Measurements from ENCODE around the gene DNASE1L2.

Gene DNASE1L2

DNA sequence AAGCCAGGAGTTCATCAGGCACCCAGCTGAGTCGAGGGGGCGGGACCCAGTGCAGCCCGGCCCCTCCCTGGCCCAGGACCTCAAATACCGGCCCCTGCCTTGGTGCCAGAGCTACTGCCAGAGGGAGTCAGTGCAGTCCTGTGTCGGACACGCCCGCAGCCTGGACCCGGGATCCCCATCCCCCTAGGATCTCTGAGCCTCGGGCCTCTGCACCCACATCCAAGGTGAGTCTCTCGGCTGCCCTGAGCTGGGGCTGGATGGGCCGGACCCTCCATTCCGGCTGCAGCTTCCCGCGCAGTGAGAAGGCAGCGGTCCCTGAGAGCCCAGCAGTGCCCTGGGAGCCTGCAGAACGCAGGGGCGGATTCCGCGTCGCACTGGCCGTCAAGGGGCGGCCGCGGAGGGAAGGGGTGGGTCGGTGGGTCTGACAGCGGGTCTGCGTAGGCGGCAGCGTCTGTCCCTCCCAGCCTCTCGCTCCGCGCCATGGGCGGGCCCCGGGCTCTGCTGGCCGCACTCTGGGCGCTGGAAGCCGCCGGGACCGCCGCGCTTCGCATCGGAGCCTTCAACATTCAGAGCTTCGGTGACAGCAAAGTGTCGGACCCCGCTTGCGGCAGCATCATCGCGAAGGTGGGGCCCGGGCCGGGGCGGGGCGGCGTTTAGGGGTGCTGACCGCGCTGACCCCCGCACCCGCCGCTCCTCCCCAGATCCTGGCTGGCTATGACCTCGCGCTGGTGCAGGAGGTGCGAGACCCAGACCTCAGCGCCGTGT, at the start of gene DNASE1L2 (continued):
- TF ChIP-seq ZNF544 (tag by site-specific recombination; IDR thresholded peaks at IDR 0.05) (no peak), ZNF23 (tag by site-specific recombination; IDR thresholded peaks at IDR 0.05; ENCODE audit: borderline replicate concordance) (no peak), KLF16 (tag by site-specific recombination; IDR thresholded peaks at IDR 0.05) (no peak), SP3 (tag by site-specific recombination; IDR thresholded peaks at IDR 0.05) (peak; percentile 41), MZF1 (tag by site-specific recombination; IDR thresholded peaks at IDR 0.05; ENCODE audit: borderline replicate concordance) (no peak), GLI4 (tag by site-specific recombination; IDR thresholded peaks at IDR 0.05) (no peak), SP2 (tag by site-specific recombination; IDR thresholded peaks at IDR 0.05) (peak; percentile 26), ZNF292 (tag by site-specific recombination; IDR thresholded peaks at IDR 0.05; ENCODE audit: borderline replicate concordance, low read depth) (no peak), KLF9 (tag by site-specific recombination; IDR thresholded peaks at IDR 0.05; ENCODE audit: low read depth) (peak; percentile 71), SP7 (tag by site-specific recombination; IDR thresholded peaks at IDR 0.05) (no peak), ZBTB48 (tag by site-specific recombination; IDR thresholded peaks at IDR 0.05) (peak; percentile 58), ZXDB (tag by site-specific recombination; IDR thresholded peaks at IDR 0.05) (no peak), ZNF155 (tag by site-specific recombination; IDR thresholded peaks at IDR 0.05) (no peak), ZFP41 (tag by site-specific recombination; IDR thresholded peaks at IDR 0.05; ENCODE audit: borderline replicate concordance) (no peak), ZNF473 (tag by site-specific recombination; IDR thresholded peaks at IDR 0.05) (no peak), EGR2 (tag by site-specific recombination; IDR thresholded peaks at IDR 0.05; ENCODE audit: low read depth) (no peak; the same call in 1 of the 2 replicates), ZNF610 (tag by site-specific recombination; IDR thresholded peaks at IDR 0.05; ENCODE audit: borderline replicate concordance) (no peak), YY1 (tag by site-specific recombination; IDR thresholded peaks at IDR 0.05) (no peak), SCRT1 (tag by site-specific recombination; IDR thresholded peaks at IDR 0.05; ENCODE audit: borderline replicate concordance) (no peak)
- TF ChIP-seq, protein P1, sequence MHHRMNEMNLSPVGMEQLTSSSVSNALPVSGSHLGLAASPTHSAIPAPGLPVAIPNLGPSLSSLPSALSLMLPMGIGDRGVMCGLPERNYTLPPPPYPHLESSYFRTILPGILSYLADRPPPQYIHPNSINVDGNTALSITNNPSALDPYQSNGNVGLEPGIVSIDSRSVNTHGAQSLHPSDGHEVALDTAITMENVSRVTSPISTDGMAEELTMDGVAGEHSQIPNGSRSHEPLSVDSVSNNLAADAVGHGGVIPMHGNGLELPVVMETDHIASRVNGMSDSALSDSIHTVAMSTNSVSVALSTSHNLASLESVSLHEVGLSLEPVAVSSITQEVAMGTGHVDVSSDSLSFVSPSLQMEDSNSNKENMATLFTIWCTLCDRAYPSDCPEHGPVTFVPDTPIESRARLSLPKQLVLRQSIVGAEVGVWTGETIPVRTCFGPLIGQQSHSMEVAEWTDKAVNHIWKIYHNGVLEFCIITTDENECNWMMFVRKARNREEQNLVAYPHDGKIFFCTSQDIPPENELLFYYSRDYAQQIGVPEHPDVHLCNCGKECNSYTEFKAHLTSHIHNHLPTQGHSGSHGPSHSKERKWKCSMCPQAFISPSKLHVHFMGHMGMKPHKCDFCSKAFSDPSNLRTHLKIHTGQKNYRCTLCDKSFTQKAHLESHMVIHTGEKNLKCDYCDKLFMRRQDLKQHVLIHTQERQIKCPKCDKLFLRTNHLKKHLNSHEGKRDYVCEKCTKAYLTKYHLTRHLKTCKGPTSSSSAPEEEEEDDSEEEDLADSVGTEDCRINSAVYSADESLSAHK (tag by site-specific recombination; IDR thresholded peaks at IDR 0.05), result no peak
- TF ChIP-seq, protein P2, sequence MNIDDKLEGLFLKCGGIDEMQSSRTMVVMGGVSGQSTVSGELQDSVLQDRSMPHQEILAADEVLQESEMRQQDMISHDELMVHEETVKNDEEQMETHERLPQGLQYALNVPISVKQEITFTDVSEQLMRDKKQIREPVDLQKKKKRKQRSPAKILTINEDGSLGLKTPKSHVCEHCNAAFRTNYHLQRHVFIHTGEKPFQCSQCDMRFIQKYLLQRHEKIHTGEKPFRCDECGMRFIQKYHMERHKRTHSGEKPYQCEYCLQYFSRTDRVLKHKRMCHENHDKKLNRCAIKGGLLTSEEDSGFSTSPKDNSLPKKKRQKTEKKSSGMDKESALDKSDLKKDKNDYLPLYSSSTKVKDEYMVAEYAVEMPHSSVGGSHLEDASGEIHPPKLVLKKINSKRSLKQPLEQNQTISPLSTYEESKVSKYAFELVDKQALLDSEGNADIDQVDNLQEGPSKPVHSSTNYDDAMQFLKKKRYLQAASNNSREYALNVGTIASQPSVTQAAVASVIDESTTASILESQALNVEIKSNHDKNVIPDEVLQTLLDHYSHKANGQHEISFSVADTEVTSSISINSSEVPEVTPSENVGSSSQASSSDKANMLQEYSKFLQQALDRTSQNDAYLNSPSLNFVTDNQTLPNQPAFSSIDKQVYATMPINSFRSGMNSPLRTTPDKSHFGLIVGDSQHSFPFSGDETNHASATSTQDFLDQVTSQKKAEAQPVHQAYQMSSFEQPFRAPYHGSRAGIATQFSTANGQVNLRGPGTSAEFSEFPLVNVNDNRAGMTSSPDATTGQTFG (tag by site-specific recombination; IDR thresholded peaks at IDR 0.05; ENCODE audit: borderline replicate concordance), result no peak
- TF ChIP-seq, protein P3, sequence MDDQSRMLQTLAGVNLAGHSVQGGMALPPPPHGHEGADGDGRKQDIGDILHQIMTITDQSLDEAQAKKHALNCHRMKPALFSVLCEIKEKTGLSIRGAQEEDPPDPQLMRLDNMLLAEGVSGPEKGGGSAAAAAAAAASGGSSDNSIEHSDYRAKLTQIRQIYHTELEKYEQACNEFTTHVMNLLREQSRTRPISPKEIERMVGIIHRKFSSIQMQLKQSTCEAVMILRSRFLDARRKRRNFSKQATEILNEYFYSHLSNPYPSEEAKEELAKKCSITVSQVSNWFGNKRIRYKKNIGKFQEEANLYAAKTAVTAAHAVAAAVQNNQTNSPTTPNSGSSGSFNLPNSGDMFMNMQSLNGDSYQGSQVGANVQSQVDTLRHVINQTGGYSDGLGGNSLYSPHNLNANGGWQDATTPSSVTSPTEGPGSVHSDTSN (CRISPR knock-in tag; IDR thresholded peaks at IDR 0.05), result no peak
- TF ChIP-seq, protein P4, sequence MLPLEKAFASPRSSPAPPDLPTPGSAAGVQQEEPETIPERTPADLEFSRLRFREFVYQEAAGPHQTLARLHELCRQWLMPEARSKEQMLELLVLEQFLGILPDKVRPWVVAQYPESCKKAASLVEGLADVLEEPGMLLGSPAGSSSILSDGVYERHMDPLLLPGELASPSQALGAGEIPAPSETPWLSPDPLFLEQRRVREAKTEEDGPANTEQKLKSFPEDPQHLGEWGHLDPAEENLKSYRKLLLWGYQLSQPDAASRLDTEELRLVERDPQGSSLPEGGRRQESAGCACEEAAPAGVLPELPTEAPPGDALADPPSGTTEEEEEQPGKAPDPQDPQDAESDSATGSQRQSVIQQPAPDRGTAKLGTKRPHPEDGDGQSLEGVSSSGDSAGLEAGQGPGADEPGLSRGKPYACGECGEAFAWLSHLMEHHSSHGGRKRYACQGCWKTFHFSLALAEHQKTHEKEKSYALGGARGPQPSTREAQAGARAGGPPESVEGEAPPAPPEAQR (tag by site-specific recombination; IDR thresholded peaks at IDR 0.05), result no peak
- TF ChIP-seq, protein P5, sequence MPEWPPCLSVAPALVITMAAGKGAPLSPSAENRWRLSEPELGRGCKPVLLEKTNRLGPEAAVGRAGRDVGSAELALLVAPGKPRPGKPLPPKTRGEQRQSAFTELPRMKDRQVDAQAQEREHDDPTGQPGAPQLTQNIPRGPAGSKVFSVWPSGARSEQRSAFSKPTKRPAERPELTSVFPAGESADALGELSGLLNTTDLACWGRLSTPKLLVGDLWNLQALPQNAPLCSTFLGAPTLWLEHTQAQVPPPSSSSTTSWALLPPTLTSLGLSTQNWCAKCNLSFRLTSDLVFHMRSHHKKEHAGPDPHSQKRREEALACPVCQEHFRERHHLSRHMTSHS (tag by site-specific recombination; IDR thresholded peaks at IDR 0.05), result no peak
- TF ChIP-seq, protein P6, sequence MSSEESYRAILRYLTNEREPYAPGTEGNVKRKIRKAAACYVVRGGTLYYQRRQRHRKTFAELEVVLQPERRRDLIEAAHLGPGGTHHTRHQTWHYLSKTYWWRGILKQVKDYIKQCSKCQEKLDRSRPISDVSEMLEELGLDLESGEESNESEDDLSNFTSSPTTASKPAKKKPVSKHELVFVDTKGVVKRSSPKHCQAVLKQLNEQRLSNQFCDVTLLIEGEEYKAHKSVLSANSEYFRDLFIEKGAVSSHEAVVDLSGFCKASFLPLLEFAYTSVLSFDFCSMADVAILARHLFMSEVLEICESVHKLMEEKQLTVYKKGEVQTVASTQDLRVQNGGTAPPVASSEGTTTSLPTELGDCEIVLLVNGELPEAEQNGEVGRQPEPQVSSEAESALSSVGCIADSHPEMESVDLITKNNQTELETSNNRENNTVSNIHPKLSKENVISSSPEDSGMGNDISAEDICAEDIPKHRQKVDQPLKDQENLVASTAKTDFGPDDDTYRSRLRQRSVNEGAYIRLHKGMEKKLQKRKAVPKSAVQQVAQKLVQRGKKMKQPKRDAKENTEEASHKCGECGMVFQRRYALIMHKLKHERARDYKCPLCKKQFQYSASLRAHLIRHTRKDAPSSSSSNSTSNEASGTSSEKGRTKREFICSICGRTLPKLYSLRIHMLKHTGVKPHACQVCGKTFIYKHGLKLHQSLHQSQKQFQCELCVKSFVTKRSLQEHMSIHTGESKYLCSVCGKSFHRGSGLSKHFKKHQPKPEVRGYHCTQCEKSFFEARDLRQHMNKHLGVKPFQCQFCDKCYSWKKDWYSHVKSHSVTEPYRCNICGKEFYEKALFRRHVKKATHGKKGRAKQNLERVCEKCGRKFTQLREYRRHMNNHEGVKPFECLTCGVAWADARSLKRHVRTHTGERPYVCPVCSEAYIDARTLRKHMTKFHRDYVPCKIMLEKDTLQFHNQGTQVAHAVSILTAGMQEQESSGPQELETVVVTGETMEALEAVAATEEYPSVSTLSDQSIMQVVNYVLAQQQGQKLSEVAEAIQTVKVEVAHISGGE (tag by site-specific recombination; conservative IDR thresholded peaks at IDR 0.05; ENCODE audit: low read depth), result no peak
- TF ChIP-seq, protein P7, sequence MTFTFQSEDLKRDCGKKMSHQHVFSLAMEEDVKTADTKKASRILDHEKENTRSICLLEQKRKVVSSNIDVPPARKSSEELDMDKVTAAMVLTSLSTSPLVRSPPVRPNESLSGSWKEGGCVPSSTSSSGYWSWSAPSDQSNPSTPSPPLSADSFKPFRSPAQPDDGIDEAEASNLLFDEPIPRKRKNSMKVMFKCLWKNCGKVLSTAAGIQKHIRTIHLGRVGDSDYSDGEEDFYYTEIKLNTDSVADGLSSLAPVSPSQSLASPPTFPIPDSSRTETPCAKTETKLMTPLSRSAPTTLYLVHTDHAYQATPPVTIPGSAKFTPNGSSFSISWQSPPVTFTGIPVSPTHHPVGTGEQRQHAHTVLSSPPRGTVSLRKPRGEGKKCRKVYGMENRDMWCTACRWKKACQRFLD (tag by site-specific recombination; IDR thresholded peaks at IDR 0.05), result no peak

Data from HEK293 (cell line).